NCI-H146 (cell line): ENCODE measurements around the gene MAP3K14.
"Not testable (repeated sequence)": the region's sequence is repeated elsewhere in the genome, so short reads cannot be mapped to it uniquely, and the experiment has no call there.

ENCODE experiments used
- DNase-seq: peaks from one replicate; lab custom pipeline; 2025; lab: John Stamatoyannopoulos, UW

The MAP3K14 gene

GRCh38 chr17:45316434-45317110, at the start of gene MAP3K14:
MAP3K14 (minus strand) TSS chr17:45317020; CDS start chr17:45290745, 26,275 bp downstream.
- DNase-seq, result peak; percentile 82

- no peak for DNase-seq
These were observed 49.2 kb upstream of the MAP3K14 start for GRCh38 chr17:45366049-45366448.

- DNase-seq, result peak; percentile 41
These were observed 47.9 kb upstream of the MAP3K14 start for GRCh38 chr17:45364531-45365390.

- DNase-seq, result no peak
These were observed 46.7 kb upstream of the MAP3K14 start for GRCh38 chr17:45363498-45363897.

- no peak for DNase-seq
These were observed 45.2 kb upstream of the MAP3K14 start for GRCh38 chr17:45361976-45362375.

- DNase-seq, result no peak
These were observed 44.6 kb upstream of the MAP3K14 start for GRCh38 chr17:45361451-45361850.

GRCh38 chr17:45357364-45357997, 40.7 kb upstream of the MAP3K14 start:
- no peak for DNase-seq

GRCh38 chr17:45355087-45355486, 38.3 kb upstream of the MAP3K14 start:
- DNase-seq, result no peak

- DNase-seq, result no peak
These were observed 36.2 kb upstream of the MAP3K14 start for GRCh38 chr17:45353043-45353442.

GRCh38 chr17:45351831-45352230, 35.0 kb upstream of the MAP3K14 start:
- no peak for DNase-seq

GRCh38 chr17:45347444-45347843, 30.6 kb upstream of the MAP3K14 start:
- no peak for DNase-seq

GRCh38 chr17:45346216-45347015, 29.6 kb upstream of the MAP3K14 start:
- DNase-seq, result no peak

GRCh38 chr17:45345554-45346215, 28.9 kb upstream of the MAP3K14 start:
- DNase-seq, result peak; percentile 64

GRCh38 chr17:45345246-45345553, 28.4 kb upstream of the MAP3K14 start:
- DNase-seq, result no peak

- DNase-seq, result not testable (repeated sequence)
These were observed 27.3 kb upstream of the MAP3K14 start for GRCh38 chr17:45343967-45344664.

- no peak for DNase-seq
These were observed 26.2 kb upstream of the MAP3K14 start for GRCh38 chr17:45342871-45343526.

GRCh38 chr17:45342306-45342705, 25.5 kb upstream of the MAP3K14 start:
- DNase-seq, result no peak

GRCh38 chr17:45341533-45342158, 24.8 kb upstream of the MAP3K14 start:
- DNase-seq, result peak; percentile 96

- no peak for DNase-seq
These were observed 23.1 kb upstream of the MAP3K14 start for GRCh38 chr17:45339646-45340605.
